HCT116 (cell line): ENCODE results near the gene OPCML. TPM values are rescaled to one million over a fixed set of nuclear protein-coding genes. Genes with fewer than 3 reads are reported as not detected.

ENCODE experiments used
- ATAC-seq: fragments of 200-7000 bp; cut with Tn5 transposase; 2 replicates; pipeline ENCODE4 v1.9.1; 2020; ENCODE audit warnings: mild to moderate bottlenecking, moderate library complexity
- BruUV-seq: library from RNA; stranded (reverse); fragments of 400-500 nt; replicated peaks from 2 replicates; lab custom pipeline; 2021; lab: Mats Ljungman, UMichigan
- CTCF ChIA-PET: fragments of 300-600 bp; sonication (Branson Sonifier 250); formaldehyde crosslinking; loops from one replicate; lab custom pipeline; 2021; ENCODE audit warnings: antibody characterized with exemption; lab: Charles Lee
- POLR2A ChIA-PET: fragments of 300-600, 350-600 bp; sonication (Branson Sonifier 250); formaldehyde crosslinking; loops from one replicate; lab custom pipeline; 2021; ENCODE audit warnings: antibody characterized with exemption; lab: Charles Lee
- RAD21 ChIA-PET, 2 experiments: fragments of 300-600 bp; sonication (Branson Sonifier 250); formaldehyde crosslinking; loops; one replicate each; lab custom pipeline; 2023; ENCODE audit warnings: low total read pairs in 2 of 2; ENCODE audit not compliant: uncharacterized antibody in 2 of 2, unreplicated experiment in 2 of 2, low non-redundant PET in 1 of 2; lab: Charles Lee
- DNase-seq: peaks from one replicate; pipeline ENCODE4 v3.0.0-alpha.2; 2010; ENCODE audit warnings: low read depth, low spot score
- H2AFZ ChIP-seq: fragments of 200-600 bp; shearing (Covaris generic), sonication (generic); 2 replicates; pipeline ENCODE4 v1.6.1; 2017; ENCODE audit warnings: low read depth, mixed run types, mixed read lengths, antibody characterized with exemption, low read length; ENCODE audit not compliant: poor library complexity, severe bottlenecking
- H3K27ac ChIP-seq: 2 replicates; pipeline ENCODE4 v1.5.1; 2012; ENCODE audit warnings: low read depth, low read length
- H3K27me3 ChIP-seq: fragments of 200-600 bp; sonication (generic); 2 replicates; pipeline ENCODE4 v1.6.1; 2016; ENCODE audit warnings: mixed run types, low read length, mixed read lengths; ENCODE audit not compliant: insufficient read depth
- H3K36me3 ChIP-seq, 2 experiments: fragments of 200-500 bp in 1 of 2; fragments of 200-600 bp in 1 of 2; sonication (Bioruptor generic) in 1 of 2; sonication (generic) in 1 of 2; 2 replicates each; pipeline versions ENCODE4 v1.5.1 to v1.6.1; 2014 to 2016; ENCODE audit warnings: low read length in 2 of 2, inconsistent platforms in 1 of 2, mixed read lengths in 1 of 2, mixed run types in 1 of 2; ENCODE audit not compliant: insufficient read depth in 2 of 2, control insufficient read depth in 1 of 2
- H3K4me1 ChIP-seq, 2 experiments: fragments of 200-600 bp in 1 of 2; sonication (generic) in 1 of 2; 2 replicates each; pipeline versions ENCODE4 v1.5.1 to v1.6.1; 2012 to 2017; ENCODE audit warnings: low read length in 2 of 2, inconsistent platforms in 1 of 2, mild to moderate bottlenecking in 1 of 2, mixed read lengths in 1 of 2, mixed run types in 1 of 2, moderate library complexity in 1 of 2; ENCODE audit not compliant: insufficient read depth in 2 of 2, control insufficient read depth in 1 of 2
- H3K4me2 ChIP-seq: fragments of 200-600 bp; sonication (generic); 2 replicates; pipeline ENCODE4 v1.6.1; 2017; ENCODE audit warnings: mixed run types, low read length, mixed read lengths
- H3K4me3 ChIP-seq, 2 experiments: fragments of 200-600 bp in 1 of 2; sonication (generic) in 1 of 2; replicated peaks in 1 of 2; 2 replicates each; pipeline ENCODE4 v1.5.1; 2011 to 2016; ENCODE audit warnings: low read length in 2 of 2, control low read depth in 1 of 2, low read depth in 1 of 2, mild to moderate bottlenecking in 1 of 2, mixed read lengths in 1 of 2, mixed run types in 1 of 2
- H3K79me2 ChIP-seq: fragments of 200-600 bp; sonication (generic); 2 replicates; pipeline ENCODE4 v1.6.1; 2017; ENCODE audit warnings: mild to moderate bottlenecking, mixed run types, low read length, moderate library complexity, mixed read lengths; ENCODE audit not compliant: insufficient read depth
- H3K9ac ChIP-seq: fragments of 200-600 bp; sonication (generic); 2 replicates; pipeline ENCODE4 v1.6.1; 2016; ENCODE audit warnings: low read length, mixed read lengths
- H3K9me2 ChIP-seq: fragments of 200-600 bp; sonication (generic), shearing (Covaris generic); 2 replicates; pipeline ENCODE4 v1.6.1; 2017; ENCODE audit warnings: mixed run types, mild to moderate bottlenecking, moderate library complexity; ENCODE audit not compliant: insufficient read depth
- H3K9me3 ChIP-seq, 2 experiments: fragments of 200-500 bp in 1 of 2; fragments of 200-600 bp in 1 of 2; sonication (Bioruptor generic) in 1 of 2; sonication (generic) in 1 of 2; 2 replicates each; pipeline ENCODE4 v1.6.1; 2014 to 2017; ENCODE audit warnings: low read length in 2 of 2, mixed read lengths in 2 of 2, inconsistent platforms in 1 of 2, low read depth in 1 of 2, mild to moderate bottlenecking in 1 of 2, mixed run types in 1 of 2, moderate library complexity in 1 of 2; ENCODE audit not compliant: control insufficient read depth in 1 of 2, insufficient read depth in 1 of 2
- H4K20me1 ChIP-seq: fragments of 200-600 bp; sonication (generic), shearing (Covaris generic); 2 replicates; pipeline ENCODE4 v1.6.1; 2017; ENCODE audit warnings: mixed run types, mild to moderate bottlenecking, moderate library complexity; ENCODE audit not compliant: insufficient read depth
- CEBPB ChIP-seq: IDR thresholded peaks from 2 replicates; pipeline ENCODE4 v1.6.1; 2012; ENCODE audit warnings: low read depth
- EGR1 ChIP-seq: IDR thresholded peaks from 2 replicates; pipeline ENCODE4 v1.6.1; 2012; ENCODE audit warnings: low read depth
- FOSL1 ChIP-seq: IDR thresholded peaks from 2 replicates; pipeline ENCODE4 v1.6.1; 2012; ENCODE audit warnings: low read depth
- JUND ChIP-seq: IDR thresholded peaks from 2 replicates; pipeline ENCODE4 v1.6.1; 2012
- REST ChIP-seq: IDR thresholded peaks from 2 replicates; pipeline ENCODE4 v1.6.1; 2012; ENCODE audit warnings: low read depth
- SP1 ChIP-seq: IDR thresholded peaks from 2 replicates; pipeline ENCODE4 v1.6.1; 2012; ENCODE audit warnings: low read depth
- YY1 ChIP-seq: IDR thresholded peaks from 2 replicates; pipeline ENCODE4 v1.6.1; 2011; ENCODE audit warnings: low read length, low read depth, moderate library complexity, mild to moderate bottlenecking; ENCODE audit not compliant: insufficient replicate concordance; ENCODE audit errors: extremely low read depth
- intact Hi-C: fragments of 100-400 bp; cut with micrococcal nuclease; formaldehyde crosslinking; loops from 2 replicates; pipeline ENCODE4 v1.10.0; 2022
- total RNA-seq: library from RNA; stranded (reverse); gene quantifications from one replicate; pipeline ENCODE4 v1.2.1, GENCODE V29; 2021; ENCODE audit not compliant: unreplicated experiment
- TF ChIP-seq, protein P1 (sequence below): IDR thresholded peaks from 2 replicates; pipeline ENCODE4 v1.6.1; 2011; ENCODE audit warnings: mild to moderate bottlenecking, low read length, moderate library complexity; ENCODE audit not compliant: insufficient replicate concordance; ENCODE audit errors: extremely low read depth

Gene OPCML
- total RNA-seq, 1 experiment from 2014 or later: not detected

DNA sequence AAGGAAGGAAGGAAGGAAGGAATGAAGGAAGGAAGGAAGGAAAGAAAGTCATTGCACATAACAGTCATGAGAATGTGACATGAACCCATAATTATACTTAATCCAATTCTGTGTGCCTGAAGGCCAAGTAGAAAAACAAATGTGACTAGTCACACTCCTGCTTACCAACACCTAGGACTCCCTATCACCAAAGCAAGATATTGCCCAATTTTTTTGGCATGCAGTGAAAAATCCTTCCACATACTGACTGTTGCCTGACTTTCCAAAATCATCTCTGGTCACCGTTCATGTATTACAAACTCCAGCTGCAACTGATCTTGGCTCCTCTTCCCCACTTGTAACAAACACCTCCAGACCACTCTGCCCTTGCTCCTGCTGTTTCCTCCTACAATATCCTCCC, 516.8 kb downstream of the OPCML start:
- intact Hi-C loops: no loop called here
- RAD21 ChIA-PET: no interaction called here
- no peak overlapping the region for H2AFZ ChIP-seq
- no peak for DNase-seq
- no peak overlapping the region for H3K9ac ChIP-seq
- H3K36me3 ChIP-seq: no peaks in the 10 kb centered on the region
- no TSS peak for BruUV-seq
- no peaks in the 10 kb centered on the region for H4K20me1 ChIP-seq
- POLR2A ChIA-PET: no interaction called here
- TF ChIP-seq SP1 (no peak), REST (no peak), JUND (no peak), FOSL1 (no peak), YY1 (no peak), CEBPB (no peak), EGR1 (no peak)
- TF ChIP-seq, protein P1, sequence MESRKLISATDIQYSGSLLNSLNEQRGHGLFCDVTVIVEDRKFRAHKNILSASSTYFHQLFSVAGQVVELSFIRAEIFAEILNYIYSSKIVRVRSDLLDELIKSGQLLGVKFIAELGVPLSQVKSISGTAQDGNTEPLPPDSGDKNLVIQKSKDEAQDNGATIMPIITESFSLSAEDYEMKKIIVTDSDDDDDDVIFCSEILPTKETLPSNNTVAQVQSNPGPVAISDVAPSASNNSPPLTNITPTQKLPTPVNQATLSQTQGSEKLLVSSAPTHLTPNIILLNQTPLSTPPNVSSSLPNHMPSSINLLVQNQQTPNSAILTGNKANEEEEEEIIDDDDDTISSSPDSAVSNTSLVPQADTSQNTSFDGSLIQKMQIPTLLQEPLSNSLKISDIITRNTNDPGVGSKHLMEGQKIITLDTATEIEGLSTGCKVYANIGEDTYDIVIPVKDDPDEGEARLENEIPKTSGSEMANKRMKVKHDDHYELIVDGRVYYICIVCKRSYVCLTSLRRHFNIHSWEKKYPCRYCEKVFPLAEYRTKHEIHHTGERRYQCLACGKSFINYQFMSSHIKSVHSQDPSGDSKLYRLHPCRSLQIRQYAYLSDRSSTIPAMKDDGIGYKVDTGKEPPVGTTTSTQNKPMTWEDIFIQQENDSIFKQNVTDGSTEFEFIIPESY: no peak
- TF ChIP-seq, all 23 proteins: peak for 0
- H3K4me3 ChIP-seq: no peak overlapping the region
- no peaks in the 10 kb centered on the region for H3K4me1 ChIP-seq
- ATAC-seq: no peak
- H3K79me2 ChIP-seq: no peaks in the 10 kb centered on the region
- CTCF ChIA-PET: no interaction called here
- H3K9me2 ChIP-seq: no peaks in the 10 kb centered on the region
- H3K4me2 ChIP-seq: no peak overlapping the region
- H3K27me3 ChIP-seq: no peaks in the 10 kb centered on the region
- no peak overlapping the region for H3K27ac ChIP-seq
- H3K9me3 ChIP-seq: peaks cover 0 to 19% of the 10 kb centered on the region in 2 experiments; a peak in 2 of 4 replicates
